Astrocyte of the cerebellum (primary cell): ENCODE measurements around the gene TULP1.

Source experiments
- DNase-seq: peaks from one replicate; pipeline ENCODE4 v3.0.0-alpha.2; 2011; ENCODE audit warnings: low read depth
- H3K4me3 ChIP-seq: 2 replicates; pipeline ENCODE4 v1.5.1; 2011; ENCODE audit warnings: mild to moderate bottlenecking, low read depth, low read length, moderate library complexity
- in situ Hi-C: cut with HindIII; loops from 2 replicates; pipeline ENCODE4 v1.10.0; 2017; ENCODE audit warnings: low sequenced_read_pairs
- TF ChIP-seq, protein P1 (sequence below): IDR thresholded peaks from 2 replicates; pipeline ENCODE4 v1.5.1; 2012; ENCODE audit warnings: low read length, low read depth, moderate library complexity, mild to moderate bottlenecking; ENCODE audit errors: missing control alignments

The TULP1 gene

GRCh38 chr6:35481226-35481625 is 31.5 kb downstream of the TULP1 start:
- in situ Hi-C loops = no loop called here
- H3K4me3 ChIP-seq = no peak overlapping the region
- TF ChIP-seq, protein P1, sequence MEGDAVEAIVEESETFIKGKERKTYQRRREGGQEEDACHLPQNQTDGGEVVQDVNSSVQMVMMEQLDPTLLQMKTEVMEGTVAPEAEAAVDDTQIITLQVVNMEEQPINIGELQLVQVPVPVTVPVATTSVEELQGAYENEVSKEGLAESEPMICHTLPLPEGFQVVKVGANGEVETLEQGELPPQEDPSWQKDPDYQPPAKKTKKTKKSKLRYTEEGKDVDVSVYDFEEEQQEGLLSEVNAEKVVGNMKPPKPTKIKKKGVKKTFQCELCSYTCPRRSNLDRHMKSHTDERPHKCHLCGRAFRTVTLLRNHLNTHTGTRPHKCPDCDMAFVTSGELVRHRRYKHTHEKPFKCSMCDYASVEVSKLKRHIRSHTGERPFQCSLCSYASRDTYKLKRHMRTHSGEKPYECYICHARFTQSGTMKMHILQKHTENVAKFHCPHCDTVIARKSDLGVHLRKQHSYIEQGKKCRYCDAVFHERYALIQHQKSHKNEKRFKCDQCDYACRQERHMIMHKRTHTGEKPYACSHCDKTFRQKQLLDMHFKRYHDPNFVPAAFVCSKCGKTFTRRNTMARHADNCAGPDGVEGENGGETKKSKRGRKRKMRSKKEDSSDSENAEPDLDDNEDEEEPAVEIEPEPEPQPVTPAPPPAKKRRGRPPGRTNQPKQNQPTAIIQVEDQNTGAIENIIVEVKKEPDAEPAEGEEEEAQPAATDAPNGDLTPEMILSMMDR = no peak
- DNase-seq = no peak

DNA sequence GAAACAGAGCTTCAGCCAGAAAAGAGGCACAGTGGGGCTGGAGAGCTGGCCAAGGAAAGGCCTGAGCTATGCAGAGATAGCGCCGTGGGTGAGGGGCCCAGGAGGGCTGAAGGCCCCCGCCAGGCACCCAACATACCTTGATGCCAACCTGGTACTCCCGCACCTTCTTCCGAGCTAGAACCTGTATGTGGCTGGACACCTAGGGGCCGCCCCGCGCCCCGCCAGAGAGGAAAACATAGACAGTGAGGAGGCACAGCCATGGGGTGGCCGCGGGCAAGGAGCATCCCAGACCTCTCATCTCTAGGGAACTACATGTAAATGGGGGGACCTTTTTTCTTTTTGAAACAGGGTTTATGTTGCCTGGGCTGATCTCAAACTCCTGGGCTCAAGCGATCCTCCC is 32.5 kb downstream of the TULP1 start:
- TF ChIP-seq, protein P1 = no peak
- no peak overlapping the region for H3K4me3 ChIP-seq
- no peak for DNase-seq
- in situ Hi-C loops = no loop called here

DNA sequence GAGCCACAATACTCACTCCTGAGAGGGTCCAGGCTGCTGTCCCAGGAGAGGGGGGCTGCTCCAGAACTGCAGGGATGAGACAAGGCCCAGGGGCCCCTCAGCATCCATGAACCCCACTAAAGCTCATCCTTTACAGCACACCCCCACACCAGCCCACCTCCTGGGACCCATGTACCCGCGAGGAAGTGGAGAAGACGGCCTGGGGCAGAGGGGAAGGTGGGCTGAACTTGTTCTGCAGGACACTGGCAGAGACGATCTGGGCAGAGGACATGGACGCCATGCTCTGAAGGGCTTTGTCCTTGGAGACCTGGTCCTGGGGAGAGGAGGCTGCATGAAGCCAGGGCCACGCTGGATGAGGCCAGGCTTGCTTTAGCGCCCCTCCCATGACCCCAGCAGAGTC is 34.4 kb downstream of the TULP1 start:
- TF ChIP-seq, protein P1 = no peak
- no peak overlapping the region for H3K4me3 ChIP-seq
- DNase-seq = no peak
- in situ Hi-C loops = no loop called here

DNA sequence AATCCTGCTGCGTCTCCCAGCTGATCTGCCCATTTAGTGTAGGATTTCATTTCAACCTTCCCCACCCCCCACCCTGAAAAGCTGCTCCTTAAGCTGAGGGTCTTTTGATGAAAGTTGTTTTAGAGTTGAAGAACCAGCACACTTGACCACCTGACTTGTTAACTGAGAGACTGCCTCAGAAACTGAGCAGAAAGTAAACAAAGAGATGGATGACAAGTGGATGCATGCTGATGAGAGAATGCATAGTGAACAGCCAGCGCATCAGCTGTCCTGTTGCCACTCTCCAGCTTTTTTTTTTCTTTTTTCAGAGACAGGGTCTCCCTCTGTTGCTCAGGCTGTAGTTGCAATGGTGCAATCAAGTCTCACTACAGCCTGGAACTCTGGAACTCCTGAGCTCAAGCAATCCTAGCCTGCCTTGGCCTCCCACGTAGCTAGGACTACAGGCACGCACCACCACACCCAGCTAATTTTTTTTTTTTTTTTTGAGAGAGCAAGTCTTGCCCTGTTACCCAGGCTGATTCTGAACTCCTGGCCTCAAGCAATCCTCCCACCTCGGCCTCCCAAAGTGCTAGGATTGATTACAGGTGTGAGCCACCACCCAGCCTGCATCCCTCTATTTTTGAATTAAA is 35.0 kb downstream of the TULP1 start:
- in situ Hi-C loops = no loop called here
- TF ChIP-seq, protein P1 = no peak
- DNase-seq = no peak
- no peak overlapping the region for H3K4me3 ChIP-seq

GRCh38 chr6:35477028-35477427 is 35.7 kb downstream of the TULP1 start:
- no peak overlapping the region for H3K4me3 ChIP-seq
- TF ChIP-seq, protein P1 = no peak
- no peak for DNase-seq
- in situ Hi-C loops = no loop called here

DNA sequence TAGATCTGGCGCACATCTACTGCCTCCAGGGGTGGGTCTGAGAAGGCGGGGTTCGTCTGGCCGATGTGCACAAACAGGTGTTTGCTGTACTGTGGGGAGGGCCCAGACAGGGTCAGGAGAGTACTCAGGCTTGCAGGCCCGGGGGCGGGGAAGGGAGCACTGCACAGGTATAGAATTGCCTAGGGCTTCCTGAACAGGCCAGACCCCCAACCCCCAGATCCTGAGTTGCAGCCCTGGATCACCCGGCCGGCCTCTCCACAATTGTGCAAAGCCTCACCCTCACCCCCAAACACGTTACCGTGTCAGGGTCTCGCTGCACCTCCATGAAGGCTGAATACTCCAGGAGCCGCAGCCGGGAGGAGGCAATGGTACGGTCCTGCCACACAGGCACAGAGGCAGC is 36.7 kb downstream of the TULP1 start:
- in situ Hi-C loops = no loop called here
- DNase-seq = no peak
- H3K4me3 ChIP-seq = no peak overlapping the region
- TF ChIP-seq, protein P1 = no peak

GRCh38 chr6:35475573-35475972 is 37.1 kb downstream of the TULP1 start:
- DNase-seq = no peak
- no peak overlapping the region for H3K4me3 ChIP-seq
- TF ChIP-seq, protein P1 = no peak
- in situ Hi-C loops = no loop called here
